GM18519 (cell line): Measurements from ENCODE around the gene SCRN3.
"Not testable (repeated sequence)": the region's sequence is repeated elsewhere in the genome, so short reads cannot be mapped to it uniquely, and the experiment has no call there.

Source experiments
- ATAC-seq: cut with Tn5 transposase; IDR thresholded peaks from one replicate; pipeline ENCODE4 v1.9.1; 2021; ENCODE audit warnings: mild to moderate bottlenecking, moderate library complexity; ENCODE audit not compliant: unreplicated experiment, low FRiP score

SCRN3 gene

GRCh38 chr2:174400853-174401252 is 5.3 kb downstream of the SCRN3 start:
- no peak for ATAC-seq

GRCh38 chr2:174403628-174404027 is 8.1 kb downstream of the SCRN3 start:
- no peak for ATAC-seq

- not testable (repeated sequence) for ATAC-seq
Measured at GRCh38 chr2:174410039-174410438, 14.5 kb downstream of the SCRN3 start.

- no peak for ATAC-seq
Measured at GRCh38 chr2:174412256-174412655, 16.7 kb downstream of the SCRN3 start.

- ATAC-seq = no peak
Measured at GRCh38 chr2:174428214-174428613, 32.7 kb downstream of the SCRN3 start.

- ATAC-seq = no peak
Measured at GRCh38 chr2:174430066-174430465, 34.5 kb downstream of the SCRN3 start.

GRCh38 chr2:174431902-174432301 is 36.4 kb downstream of the SCRN3 start:
- ATAC-seq = no peak

GRCh38 chr2:174436351-174436750 is 40.8 kb downstream of the SCRN3 start:
- ATAC-seq = no peak

- ATAC-seq = no peak
Measured at GRCh38 chr2:174438146-174438886, 42.8 kb downstream of the SCRN3 start.

GRCh38 chr2:174439323-174439722 is 43.8 kb downstream of the SCRN3 start:
- no peak for ATAC-seq

GRCh38 chr2:174439950-174440349 is 44.4 kb downstream of the SCRN3 start:
- ATAC-seq = no peak

GRCh38 chr2:174442546-174443510 is 47.3 kb downstream of the SCRN3 start:
- ATAC-seq = no peak

GRCh38 chr2:174444761-174445160 is 49.2 kb downstream of the SCRN3 start:
- ATAC-seq = no peak

GRCh38 chr2:174445248-174445647 is 49.7 kb downstream of the SCRN3 start:
- no peak for ATAC-seq

- ATAC-seq = no peak
Measured at GRCh38 chr2:174446531-174446930, 51.0 kb downstream of the SCRN3 start.

- ATAC-seq = no peak
Measured at GRCh38 chr2:174449033-174449432, 53.5 kb downstream of the SCRN3 start.

GRCh38 chr2:174450021-174450816 is 54.7 kb downstream of the SCRN3 start:
- no peak for ATAC-seq

GRCh38 chr2:174454566-174454965 is 59.0 kb downstream of the SCRN3 start:
- ATAC-seq = no peak

- ATAC-seq = no peak
Measured at GRCh38 chr2:174461221-174461620, 65.7 kb downstream of the SCRN3 start.

GRCh38 chr2:174465327-174465726 is 69.8 kb downstream of the SCRN3 start:
- ATAC-seq = no peak

- ATAC-seq = no peak
Measured at GRCh38 chr2:174473796-174474195, 78.3 kb downstream of the SCRN3 start.
